Measurements from ENCODE around the gene MGMT. TPM values are rescaled to one million over a fixed set of nuclear protein-coding genes. Genes with fewer than 3 reads are reported as not detected.

Gene MGMT
- total and polyA plus RNA-seq, 2 donors (not counting 3 experiments of a cell fraction or from before 2014, with no cell fraction given), result 15.0 to 15.2 TPM

DNA sequence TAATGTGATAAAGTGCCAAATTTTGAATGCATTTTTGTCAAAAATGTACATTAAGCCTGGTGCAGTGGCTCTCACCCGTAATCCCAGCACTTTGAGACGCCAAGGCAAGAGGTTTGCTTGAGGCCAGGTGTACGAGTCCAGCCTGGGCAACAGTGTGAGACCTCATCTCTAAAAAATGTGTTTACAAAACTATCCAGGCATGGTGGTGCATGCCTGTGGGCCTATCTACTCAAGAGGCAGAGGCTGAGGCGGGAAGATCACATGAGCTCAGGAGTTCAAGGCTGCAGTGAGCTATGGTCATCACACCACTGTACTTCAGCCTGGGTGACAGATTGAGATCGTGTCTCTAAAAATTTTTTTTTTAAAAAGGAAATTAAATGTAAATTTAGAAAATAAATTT, 18.5 kb upstream of the MGMT start:
- intact Hi-C loops (cut with micrococcal nuclease), result no loop called here
- no peak overlapping the region for H3K4me2 ChIP-seq (ENCODE audit: insufficient read depth, low read length)
- H3K27me3 ChIP-seq (ENCODE audit: control insufficient read depth in 2 of 2, insufficient read depth in 2 of 2, low read length in 2 of 2), result no peaks in the 10 kb centered on the region
- no peaks in the 10 kb centered on the region for H3K79me2 ChIP-seq (ENCODE audit: control insufficient read depth, insufficient read depth, low read length)
- DNase-seq (ENCODE audit: low read depth, low spot score) (no peak), FAIRE-seq (no peak)
- no peaks in the 10 kb centered on the region for H4K20me1 ChIP-seq (replicated peaks; ENCODE audit: control insufficient read depth, extremely low read depth, insufficient read depth, low read length)
- TF ChIP-seq MYC (IDR thresholded peaks at IDR 0.05; ENCODE audit: low read depth, low read length), result no peak
- no peak for TF ChIP-seq MAX (IDR thresholded peaks at IDR 0.05; ENCODE audit: insufficient read depth, insufficient read length)
- TF ChIP-seq POLR2A (IDR thresholded peaks at IDR 0.05; ENCODE audit: low read depth, low read length), result no peak
- no peak for TF ChIP-seq GATA2 (IDR thresholded peaks at IDR 0.05; ENCODE audit: insufficient read depth, insufficient read length, low read depth, low read length)
- TF ChIP-seq POLR2AphosphoS5 (IDR thresholded peaks at IDR 0.05; ENCODE audit: insufficient read depth, low read depth, low read length), result no peak
- TF ChIP-seq EZH2 (IDR thresholded peaks at IDR 0.05; ENCODE audit: borderline replicate concordance, low read depth, low read length, severe bottlenecking), result no peak
- TF ChIP-seq JUN (IDR thresholded peaks at IDR 0.05; ENCODE audit: borderline replicate concordance, insufficient read depth, insufficient read length, low read depth), result no peak
- no peak for TF ChIP-seq FOS (IDR thresholded peaks at IDR 0.05; ENCODE audit: borderline replicate concordance, insufficient read depth, low read length)
- TF ChIP-seq, protein P1, sequence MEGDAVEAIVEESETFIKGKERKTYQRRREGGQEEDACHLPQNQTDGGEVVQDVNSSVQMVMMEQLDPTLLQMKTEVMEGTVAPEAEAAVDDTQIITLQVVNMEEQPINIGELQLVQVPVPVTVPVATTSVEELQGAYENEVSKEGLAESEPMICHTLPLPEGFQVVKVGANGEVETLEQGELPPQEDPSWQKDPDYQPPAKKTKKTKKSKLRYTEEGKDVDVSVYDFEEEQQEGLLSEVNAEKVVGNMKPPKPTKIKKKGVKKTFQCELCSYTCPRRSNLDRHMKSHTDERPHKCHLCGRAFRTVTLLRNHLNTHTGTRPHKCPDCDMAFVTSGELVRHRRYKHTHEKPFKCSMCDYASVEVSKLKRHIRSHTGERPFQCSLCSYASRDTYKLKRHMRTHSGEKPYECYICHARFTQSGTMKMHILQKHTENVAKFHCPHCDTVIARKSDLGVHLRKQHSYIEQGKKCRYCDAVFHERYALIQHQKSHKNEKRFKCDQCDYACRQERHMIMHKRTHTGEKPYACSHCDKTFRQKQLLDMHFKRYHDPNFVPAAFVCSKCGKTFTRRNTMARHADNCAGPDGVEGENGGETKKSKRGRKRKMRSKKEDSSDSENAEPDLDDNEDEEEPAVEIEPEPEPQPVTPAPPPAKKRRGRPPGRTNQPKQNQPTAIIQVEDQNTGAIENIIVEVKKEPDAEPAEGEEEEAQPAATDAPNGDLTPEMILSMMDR (IDR thresholded peaks at IDR 0.05; ENCODE audit: extremely low read depth in 1 of 2, insufficient read depth in 1 of 2, low read depth in 1 of 2, low read length in 2 of 2), result no peak
- H3K9me3 ChIP-seq (replicated peaks; ENCODE audit: control insufficient read depth, insufficient read depth, low read length), result no peaks in the 10 kb centered on the region
- no peak overlapping the region for H3K27ac ChIP-seq (ENCODE audit: insufficient read depth, low read depth, low read length)
- H3K9ac ChIP-seq (replicated peaks; ENCODE audit: extremely low read depth, insufficient read depth, low read length), result no peak overlapping the region
- no peak overlapping the region for H2AFZ ChIP-seq (ENCODE audit: low read depth, low read length)
- CTCF ChIA-PET, result no interaction called here
- dilution Hi-C loops (cut with MboI; ENCODE audit: extremely low pct_ligation_motif_present, low sequenced_read_pairs), result no loop called here
- BruUV-seq (replicated peaks), result no TSS peak
- no peaks in the 10 kb centered on the region for H3K4me1 ChIP-seq (ENCODE audit: control insufficient read depth, extremely low read depth, insufficient read depth, low read length)
- H3K36me3 ChIP-seq (ENCODE audit: control insufficient read depth in 2 of 2, extremely low read depth in 1 of 2, insufficient read depth in 2 of 2, low read length in 2 of 2), result no peaks in the 10 kb centered on the region
- no peaks in the 10 kb centered on the region for H3K9me1 ChIP-seq (replicated peaks; ENCODE audit: control insufficient read depth, extremely low read depth, insufficient read depth, low read length)
- no peak overlapping the region for H3K4me3 ChIP-seq (replicated peaks in 1 of 3; ENCODE audit: insufficient read depth in 1 of 3, low read depth in 1 of 3, low read length in 3 of 3)
- POLR2A ChIA-PET, result no interaction called here
